Skin epidermis (tissue), 12 donors: ENCODE data around the gene TSPAN2.
"Not testable (repeated sequence)": the region's sequence is repeated elsewhere in the genome, so short reads cannot be mapped to it uniquely, and the experiment has no call there.

ENCODE experiments used
- H3K27ac ChIP-seq, 21 experiments: fragments of 200-600 bp; sonication (generic) in 11 of 21; one replicate each; pipeline ENCODE4 v1.5.0; 2020; ENCODE audit warnings: mild to moderate bottlenecking in 3 of 21, inconsistent platforms in 2 of 21, moderate library complexity in 2 of 21
- H3K4me3 ChIP-seq, 7 experiments: fragments of 200-600 bp; sonication (generic) in 2 of 7; one replicate each; pipeline ENCODE4 v1.5.0; 2020; ENCODE audit warnings: inconsistent platforms in 2 of 7, mild to moderate bottlenecking in 2 of 7, moderate library complexity in 1 of 7

The TSPAN2 gene

DNA sequence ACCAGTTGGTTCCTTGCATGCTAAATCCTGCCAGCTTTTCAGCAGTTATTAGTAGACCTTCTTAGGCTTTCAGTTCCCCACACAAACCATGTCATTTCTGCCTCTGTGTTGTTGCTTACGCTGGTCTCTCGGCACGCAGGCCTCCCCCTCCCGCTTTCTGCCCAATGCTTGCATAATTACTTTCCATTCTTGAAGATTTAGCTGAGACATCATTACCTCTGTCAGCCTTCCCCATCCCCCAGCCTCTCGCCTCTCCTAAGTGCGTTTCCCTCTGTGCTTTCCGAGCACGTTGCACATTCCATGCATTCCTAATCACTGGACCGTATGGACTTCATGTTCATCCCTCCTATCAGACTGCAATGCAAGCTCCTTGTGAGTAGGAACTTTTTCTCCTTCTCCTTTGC lies 32.9 kb downstream of the TSPAN2 start:
- Histone ChIP-seq H3K27ac (no peak overlapping the region), H3K4me3 (no peak overlapping the region)

DNA sequence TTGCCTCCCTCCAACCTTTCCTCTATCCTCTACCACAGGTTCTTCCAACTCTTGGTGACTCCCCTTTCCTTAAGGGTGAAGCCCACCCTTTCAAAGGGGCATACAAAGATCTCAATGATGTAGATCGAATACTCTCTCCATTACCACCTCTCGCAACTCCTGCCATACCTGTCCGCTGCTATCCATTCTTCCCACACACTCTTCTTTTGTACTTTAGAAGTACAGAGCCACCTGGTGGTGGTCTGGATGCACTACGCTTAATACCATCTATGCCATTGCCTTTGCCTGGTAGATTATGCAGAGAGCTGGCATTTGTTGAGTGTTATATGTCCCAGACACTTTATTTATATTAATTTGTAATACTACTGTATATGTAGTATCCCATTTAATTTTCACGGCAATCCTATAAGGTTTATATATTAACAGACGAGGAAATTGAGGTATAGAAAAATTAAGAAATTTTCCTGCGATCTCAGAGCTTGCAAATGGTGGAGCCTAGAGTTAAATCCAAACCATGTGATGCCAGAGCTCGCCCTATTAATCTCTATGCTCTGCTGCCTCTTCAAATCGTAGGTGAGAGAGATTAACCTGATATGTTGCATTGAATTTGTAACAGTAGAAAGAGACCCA lies 36.7 kb downstream of the TSPAN2 start:
- H3K4me3 ChIP-seq: no peak overlapping the region
- H3K27ac ChIP-seq: no peak overlapping the region

DNA sequence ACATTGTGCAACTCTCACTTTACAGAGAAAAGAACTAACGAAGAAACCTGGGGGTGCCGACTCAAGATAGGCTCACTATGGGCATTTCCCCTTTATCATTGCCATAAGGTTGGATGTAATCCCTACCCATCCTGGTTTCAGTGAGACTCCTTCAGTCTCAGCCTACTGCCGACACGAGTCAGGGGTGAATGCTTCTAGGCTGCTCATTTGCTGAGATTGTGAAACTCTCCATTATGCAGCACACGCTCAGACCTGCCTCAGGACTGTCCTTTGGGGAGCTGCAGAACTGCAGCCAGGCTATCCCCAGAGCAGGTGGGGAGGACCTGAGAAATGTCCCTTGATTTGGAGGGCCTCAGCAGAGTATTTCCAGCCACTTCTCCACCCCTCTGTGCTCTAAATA lies 37.5 kb downstream of the TSPAN2 start:
- H3K4me3 ChIP-seq: no peak overlapping the region
- H3K27ac ChIP-seq: no peak overlapping the region

DNA sequence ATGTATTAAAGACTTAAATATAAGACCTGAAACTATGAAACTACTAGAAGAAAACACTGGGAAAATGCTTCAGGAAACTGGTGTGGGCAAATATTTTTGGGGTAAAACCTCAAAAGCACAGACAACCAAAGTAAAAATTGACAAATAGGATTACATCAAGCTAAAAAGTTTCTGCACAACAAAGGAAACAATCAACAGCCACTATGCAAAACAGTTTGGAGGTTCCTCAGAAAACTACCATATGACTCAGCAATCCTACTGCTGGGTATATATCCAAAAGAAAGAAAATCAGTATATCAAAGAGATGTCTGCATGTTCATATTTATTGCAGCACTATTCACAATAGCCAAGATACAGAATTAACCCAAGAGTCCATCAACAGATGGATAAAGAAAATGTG lies 42.6 kb downstream of the TSPAN2 start:
- Histone ChIP-seq H3K4me3 (no peak overlapping the region), H3K27ac (no peak overlapping the region)

DNA sequence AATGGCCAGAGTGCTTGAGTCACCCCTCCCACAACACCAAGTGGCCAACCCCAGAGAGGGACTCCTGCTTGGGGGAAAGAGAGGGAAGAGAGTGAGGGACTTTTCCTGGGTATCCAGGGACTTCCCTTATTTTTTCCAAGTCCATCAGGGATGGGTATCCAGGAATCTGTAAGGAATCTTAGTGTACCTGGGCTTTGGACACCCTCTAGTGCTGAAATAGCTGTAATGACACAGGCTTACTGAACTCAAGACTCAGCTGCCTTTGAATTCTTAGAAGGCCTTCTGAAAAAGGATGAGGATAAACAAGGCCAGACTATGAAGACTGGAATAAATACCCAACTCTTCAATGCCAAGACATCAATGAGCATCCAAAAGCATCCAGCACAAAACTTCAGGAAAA lies 47.6 kb downstream of the TSPAN2 start:
- Histone ChIP-seq H3K4me3 (no peak overlapping the region), H3K27ac (no peak overlapping the region)

DNA sequence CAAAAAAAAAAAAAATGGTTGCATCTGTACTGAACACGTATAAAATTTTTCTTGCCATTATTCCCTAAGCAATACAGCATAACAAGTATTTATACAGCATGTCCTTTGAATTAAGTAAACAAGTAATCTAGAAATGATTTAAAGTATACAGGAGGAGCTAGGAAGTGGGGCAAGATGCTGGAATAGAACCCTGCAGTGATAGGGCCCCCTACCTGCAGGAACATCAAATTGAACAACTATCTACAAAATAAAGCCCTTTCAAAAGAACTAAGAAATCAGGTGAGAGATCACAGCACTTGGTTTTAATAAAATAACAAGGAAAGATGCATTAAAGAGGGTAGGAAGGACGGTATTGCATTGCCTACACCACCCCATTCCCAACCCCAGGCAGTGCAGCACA lies 48.8 kb downstream of the TSPAN2 start:
- Histone ChIP-seq H3K4me3 (no peak overlapping the region), H3K27ac (no peak overlapping the region)

DNA sequence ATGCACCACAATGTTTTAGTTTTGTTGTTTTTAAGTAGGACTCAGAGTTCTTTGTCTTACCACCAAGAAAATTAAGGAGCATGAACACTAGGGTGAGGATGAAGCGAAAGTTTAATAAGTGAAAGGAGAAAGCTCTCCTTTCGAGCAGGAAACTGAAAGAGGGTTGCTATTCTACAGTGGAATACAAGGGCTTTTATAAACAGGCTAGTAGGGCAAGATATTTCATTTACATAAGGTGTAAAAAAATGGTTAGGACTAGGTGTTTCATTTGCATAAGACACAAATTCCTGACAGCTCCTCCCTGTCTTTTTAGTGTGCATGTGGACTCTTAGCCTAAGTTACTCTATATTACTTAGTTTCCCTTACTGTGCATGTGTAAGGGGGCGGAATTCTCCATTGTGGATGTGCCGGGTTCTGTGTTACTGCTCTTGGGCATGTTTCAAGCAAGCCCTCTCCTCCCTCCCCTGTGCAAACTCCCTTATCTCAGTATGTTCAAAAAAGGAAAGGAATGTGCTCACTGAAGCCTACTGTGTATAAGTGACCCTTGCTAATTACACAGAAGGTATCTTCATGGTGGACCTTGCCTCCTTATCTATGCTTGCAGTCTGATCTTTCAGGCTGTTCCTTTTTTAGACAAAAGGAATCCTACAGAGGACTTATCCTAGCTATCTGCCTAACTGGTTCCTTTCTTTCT lies 52.3 kb downstream of the TSPAN2 start:
- H3K4me3 ChIP-seq: no peak overlapping the region
- no peak overlapping the region for H3K27ac ChIP-seq

DNA sequence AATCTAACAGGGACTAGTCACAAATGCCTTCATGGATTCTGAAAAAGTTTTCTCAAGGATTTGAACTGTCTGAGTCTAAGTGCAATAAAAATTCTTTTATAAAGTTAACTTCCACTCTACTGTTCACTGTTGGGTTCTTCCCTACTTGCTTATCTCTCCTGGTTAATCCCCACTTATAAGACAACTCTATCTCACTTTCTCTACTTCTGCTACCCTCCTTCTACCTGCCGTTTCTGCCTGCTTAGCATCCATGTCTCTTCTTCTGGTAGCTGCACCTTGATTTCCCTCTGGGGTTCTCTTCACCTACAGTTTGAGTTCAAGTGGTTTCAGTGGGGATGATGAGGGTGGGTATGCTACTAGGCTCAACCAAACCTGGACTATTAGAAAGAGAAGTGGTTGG lies 53.7 kb downstream of the TSPAN2 start:
- Histone ChIP-seq H3K4me3 (no peak overlapping the region), H3K27ac (no peak overlapping the region)

DNA sequence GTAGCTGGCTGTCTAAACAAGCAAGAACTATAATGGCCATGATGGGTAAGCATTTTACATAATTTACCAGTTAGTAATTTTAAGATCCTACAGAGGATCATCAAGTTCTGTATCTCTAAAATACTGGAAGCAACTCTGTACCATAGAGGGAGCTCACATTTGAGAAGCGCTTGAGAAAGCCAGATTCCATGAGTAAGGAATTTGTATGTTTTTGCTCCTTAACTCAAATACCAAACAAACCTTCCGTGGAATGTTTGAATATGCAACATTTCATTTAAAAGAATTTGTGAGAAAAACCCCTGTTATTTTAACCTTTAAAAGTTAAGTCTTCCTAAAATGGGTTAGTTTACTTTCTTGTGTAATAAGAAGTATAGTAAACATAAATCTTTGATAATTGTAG lies 57.7 kb downstream of the TSPAN2 start:
- H3K4me3 ChIP-seq: no peak overlapping the region
- no peak overlapping the region for H3K27ac ChIP-seq

DNA sequence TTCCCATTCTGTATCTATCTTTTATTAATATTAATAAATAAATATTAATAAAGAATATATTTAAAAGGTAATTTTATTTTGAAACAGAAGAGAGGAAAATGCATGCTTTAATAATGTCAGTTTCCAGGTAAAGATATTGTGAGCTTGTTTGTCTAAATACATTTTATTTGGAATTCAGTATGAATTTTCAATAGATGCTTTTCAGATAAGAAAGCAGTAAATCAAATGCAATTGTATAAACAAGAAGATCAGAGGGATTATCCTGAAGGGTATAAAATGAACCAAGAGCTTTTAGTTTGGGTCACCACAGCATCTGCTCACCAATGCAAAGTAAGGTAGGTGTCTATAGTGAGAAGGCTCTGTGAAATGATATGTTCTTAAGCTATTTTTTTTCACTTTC lies 59.8 kb downstream of the TSPAN2 start, which contains the start of gene TSHB:
Gene TSHB, plus strand, starts transcription at position 301 of the 400 bp plus-strand sequence. CDS start 3,537 bp downstream, outside the sequence.
- no peak within 1 kb of the TSS for H3K27ac ChIP-seq

DNA sequence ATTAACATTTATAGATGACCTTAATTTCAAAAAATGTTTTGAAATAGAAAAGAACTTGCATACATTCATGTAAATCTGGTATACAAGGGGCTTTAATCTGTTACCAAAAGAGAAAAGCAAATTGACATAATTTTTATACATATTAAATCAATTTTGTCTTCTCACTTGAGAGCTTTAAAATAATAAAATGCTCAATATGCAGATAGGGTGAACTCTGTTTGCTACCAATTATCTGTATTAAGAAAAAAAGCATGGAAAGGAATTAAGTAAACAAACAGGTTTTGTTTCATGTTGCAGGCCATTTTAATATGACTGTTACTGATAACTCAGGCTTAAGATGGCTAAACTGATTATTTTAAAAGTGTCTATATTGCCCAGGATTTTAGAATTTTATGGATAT lies 65.7 kb downstream of the TSPAN2 start:
- Histone ChIP-seq H3K27ac (no peak overlapping the region), H3K4me3 (no peak overlapping the region)

More for the DNA sequence above, 59.8 kb downstream of the TSPAN2 start, which contains the start of gene TSHB:
- H3K4me3 ChIP-seq: no peak within 1 kb of the TSS

DNA sequence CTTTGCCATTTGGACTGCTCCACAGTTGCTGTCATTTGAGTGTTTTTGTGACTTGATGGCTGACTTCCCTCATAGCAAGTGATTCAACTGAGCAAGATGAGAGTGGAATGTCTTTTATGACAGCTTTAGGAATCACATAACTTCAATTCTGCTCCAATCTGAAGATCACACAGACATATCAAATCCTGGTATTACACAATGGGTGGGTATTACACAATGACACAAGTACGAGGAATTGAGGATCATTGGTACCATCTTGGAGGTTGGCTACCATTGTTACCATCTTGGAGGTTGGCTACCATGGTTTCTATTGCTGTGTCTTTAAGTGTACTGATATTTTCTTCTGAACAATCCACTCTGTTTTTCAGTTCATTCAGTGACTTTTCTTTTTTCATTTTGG lies 68.2 kb downstream of the TSPAN2 start:
- no peak overlapping the region for H3K27ac ChIP-seq
- H3K4me3 ChIP-seq: no peak overlapping the region

DNA sequence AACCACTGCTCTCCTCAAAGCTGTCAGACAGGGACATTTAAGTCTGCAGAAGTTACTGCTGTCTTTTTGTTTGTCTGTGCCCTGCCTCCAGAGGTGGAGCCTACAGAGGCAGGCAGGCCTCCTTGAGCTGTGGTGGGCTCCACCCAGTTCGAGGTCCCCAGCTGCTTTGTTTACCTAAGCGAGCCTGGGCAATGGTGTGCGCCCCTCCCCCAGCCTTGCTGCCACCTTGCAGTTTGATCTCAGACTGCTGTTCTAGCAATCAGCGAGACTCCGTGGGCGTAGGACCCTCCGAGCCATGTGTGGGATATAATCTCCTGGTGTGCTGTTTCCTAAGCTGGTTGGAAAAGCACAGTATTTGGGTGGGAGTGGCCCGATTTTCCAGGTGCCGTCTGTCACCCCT lies 69.8 kb downstream of the TSPAN2 start:
- not testable (repeated sequence) for H3K27ac ChIP-seq, H3K4me3 ChIP-seq

DNA sequence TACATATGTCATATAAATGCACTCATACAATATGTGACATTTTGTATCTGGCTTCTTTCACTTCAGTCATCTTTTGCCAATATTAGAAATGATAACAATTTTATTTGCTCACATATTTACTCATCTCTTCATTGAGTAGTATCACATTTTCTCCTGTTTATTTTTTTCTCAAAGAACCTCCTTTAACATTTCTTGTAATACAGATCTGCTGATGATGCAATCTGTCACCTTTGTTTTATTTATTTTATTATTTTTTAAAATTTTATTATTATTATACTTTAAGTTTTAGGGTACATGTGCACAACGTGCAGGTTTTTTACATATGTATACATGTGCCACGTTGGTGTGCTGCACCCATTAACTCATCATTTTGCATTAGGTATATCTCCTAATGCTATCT lies 75.5 kb downstream of the TSPAN2 start:
- Histone ChIP-seq H3K27ac (no peak overlapping the region), H3K4me3 (no peak overlapping the region)

DNA sequence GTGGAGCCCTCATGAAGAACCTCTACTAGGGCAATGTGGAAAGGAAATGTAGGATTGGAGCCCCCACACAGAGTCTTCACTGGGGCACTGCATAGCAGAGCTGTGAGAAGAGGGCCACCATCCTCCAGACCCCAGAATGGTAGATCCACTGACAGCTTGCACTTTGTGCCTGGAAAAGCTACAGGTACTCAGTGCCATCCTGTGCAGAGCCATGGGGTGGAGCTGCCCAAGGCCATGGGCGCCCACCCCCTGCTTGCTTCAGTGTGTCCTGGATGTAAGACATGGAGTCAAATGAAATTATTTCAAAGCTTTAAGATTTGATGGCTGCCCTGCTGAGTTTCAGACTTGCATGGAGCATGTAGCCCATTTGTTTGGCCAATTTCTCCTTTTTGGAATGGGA lies 76.9 kb downstream of the TSPAN2 start:
- no peak overlapping the region for H3K4me3 ChIP-seq
- H3K27ac ChIP-seq: no peak overlapping the region

DNA sequence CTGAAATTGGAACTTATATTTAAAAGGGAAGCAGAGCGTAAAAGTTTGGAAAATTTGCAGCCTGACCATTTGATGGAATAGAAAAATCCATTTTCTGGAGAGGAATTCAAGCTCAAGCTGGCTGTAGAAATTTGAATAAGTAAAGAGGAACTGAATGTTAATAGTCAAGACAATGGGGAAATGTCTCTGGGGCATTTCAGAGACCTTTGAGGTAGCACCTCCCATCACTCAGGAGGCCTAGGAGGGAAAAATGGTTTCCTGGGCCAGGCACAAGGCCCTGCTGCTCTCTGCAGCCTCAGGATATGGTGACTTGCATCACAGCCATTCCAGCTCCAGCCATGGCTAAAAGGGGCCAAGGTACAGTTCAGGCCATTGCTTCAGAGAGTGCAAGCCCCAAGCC lies 77.3 kb downstream of the TSPAN2 start:
- Histone ChIP-seq H3K27ac (no peak overlapping the region), H3K4me3 (no peak overlapping the region)

DNA sequence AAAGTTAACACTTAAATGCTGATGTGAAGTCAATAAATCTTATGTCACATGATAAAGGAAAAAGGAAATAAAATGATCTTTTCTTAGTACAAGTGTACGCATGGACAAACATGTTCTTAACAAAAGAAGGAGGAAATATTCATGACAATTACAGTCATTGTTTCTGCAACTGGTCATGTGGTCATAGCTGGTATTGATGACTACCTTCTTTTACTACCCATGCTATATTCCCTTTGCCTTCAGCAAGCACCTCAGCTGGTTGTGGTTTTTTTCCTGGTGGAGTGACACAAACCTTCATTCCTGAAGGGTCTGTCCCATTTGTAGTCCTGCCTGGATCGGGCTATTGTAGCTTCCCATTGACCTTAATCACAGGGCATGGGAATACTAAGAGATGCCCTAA lies 83.1 kb downstream of the TSPAN2 start:
- H3K27ac ChIP-seq: no peak overlapping the region
- H3K4me3 ChIP-seq: no peak overlapping the region
